ENCODE measurements around the gene TIMELESS. TPM values are rescaled to one million over a fixed set of nuclear protein-coding genes. Genes with fewer than 3 reads are reported as not detected.
"Not testable (repeated sequence)": the region's sequence is repeated elsewhere in the genome, so short reads cannot be mapped to it uniquely, and the experiment has no call there.

TIMELESS gene, protein sequence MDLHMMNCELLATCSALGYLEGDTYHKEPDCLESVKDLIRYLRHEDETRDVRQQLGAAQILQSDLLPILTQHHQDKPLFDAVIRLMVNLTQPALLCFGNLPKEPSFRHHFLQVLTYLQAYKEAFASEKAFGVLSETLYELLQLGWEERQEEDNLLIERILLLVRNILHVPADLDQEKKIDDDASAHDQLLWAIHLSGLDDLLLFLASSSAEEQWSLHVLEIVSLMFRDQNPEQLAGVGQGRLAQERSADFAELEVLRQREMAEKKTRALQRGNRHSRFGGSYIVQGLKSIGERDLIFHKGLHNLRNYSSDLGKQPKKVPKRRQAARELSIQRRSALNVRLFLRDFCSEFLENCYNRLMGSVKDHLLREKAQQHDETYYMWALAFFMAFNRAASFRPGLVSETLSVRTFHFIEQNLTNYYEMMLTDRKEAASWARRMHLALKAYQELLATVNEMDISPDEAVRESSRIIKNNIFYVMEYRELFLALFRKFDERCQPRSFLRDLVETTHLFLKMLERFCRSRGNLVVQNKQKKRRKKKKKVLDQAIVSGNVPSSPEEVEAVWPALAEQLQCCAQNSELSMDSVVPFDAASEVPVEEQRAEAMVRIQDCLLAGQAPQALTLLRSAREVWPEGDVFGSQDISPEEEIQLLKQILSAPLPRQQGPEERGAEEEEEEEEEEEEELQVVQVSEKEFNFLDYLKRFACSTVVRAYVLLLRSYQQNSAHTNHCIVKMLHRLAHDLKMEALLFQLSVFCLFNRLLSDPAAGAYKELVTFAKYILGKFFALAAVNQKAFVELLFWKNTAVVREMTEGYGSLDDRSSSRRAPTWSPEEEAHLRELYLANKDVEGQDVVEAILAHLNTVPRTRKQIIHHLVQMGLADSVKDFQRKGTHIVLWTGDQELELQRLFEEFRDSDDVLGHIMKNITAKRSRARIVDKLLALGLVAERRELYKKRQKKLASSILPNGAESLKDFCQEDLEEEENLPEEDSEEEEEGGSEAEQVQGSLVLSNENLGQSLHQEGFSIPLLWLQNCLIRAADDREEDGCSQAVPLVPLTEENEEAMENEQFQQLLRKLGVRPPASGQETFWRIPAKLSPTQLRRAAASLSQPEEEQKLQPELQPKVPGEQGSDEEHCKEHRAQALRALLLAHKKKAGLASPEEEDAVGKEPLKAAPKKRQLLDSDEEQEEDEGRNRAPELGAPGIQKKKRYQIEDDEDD
- total RNA-seq (2014; rRNA removed; shearing (Covaris generic)): 33.3 and 37.4 TPM in 2 replicates

DNA sequence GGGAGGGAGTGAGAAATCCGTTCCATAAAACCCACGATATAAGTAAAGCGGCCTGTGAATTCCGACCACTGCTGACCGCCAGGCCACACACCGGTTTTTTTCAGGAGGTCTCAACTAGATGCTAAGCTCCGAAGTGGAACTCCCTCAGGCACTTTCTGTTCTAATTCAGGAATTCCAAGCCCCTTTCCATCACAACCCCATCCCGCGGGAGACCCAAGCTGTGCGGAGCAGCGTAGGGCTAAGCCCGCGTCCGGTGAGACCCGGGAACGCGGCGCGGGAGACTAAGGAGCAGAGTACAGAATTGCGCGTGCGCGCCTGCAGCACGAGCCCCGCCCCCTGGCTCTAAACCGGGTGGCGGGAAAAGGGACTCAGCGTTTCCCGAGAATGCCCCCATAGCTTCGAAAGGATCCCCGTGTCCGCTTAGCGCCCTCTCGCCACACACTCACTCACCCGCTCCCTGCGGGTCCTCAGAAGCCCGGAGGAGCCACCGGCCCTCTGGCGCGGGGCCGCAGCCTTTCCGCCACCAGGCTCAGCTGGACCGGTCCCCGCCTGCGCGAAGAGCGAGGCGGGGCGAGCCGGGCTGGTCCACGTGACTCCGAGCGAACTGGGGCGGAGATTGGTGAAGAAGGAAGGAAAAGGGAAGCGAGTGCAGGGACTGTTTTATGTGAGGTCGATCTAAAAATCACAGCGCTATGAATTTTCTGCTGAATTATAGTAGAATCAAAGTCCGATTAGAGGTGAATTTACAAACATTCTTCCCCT lies at the start of gene TIMELESS:
TSS of gene TIMELESS (minus strand) at position 567 of the 762 bp plus-strand sequence. CDS start 15,256 bp downstream, outside the sequence.
- DNase-seq (ENCODE audit: low spot score): peak; percentile 92
- in situ Hi-C loops (cut with HindIII; ENCODE audit: low sequenced_read_pairs): no loop called here

DNA sequence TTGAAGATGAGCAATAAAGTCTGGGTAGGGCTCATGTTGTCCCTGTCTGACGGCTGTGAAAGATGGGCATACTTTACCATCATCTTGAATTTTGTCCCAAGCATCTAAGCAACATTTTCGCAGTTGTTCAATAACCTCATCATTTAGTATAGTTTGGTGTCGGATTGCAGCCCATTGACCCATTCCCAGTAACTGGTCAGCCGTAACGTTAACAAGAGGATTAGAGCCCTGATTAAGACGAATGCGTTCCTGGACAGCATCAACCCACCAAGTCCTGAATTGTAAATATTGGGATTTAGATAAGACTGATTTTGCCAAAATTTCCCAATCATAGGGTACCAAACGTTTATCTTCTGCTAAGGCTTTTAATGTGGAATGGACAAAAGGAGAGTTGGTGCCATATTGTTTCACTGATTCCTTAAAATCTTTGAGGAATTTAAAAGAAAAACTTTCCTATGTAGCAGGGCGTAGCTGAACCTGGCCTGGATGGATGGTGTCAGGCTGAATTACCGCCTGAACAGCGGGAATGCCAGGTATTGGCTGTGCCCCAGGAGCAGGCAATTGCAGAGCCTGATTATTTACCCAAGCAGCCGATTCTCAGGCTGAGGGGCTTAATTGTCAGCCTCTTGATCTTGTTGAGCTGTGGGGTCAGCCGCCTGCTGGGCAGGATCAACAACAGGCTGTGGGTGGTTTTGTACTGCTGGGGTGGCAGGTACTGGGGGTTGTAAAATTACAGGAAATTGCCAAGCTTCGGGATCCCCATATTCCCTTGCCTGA lies 49.1 kb upstream of the TIMELESS start:
- DNase-seq (ENCODE audit: low spot score); in situ Hi-C loops (cut with HindIII; ENCODE audit: low sequenced_read_pairs): not testable (repeated sequence)

DNA sequence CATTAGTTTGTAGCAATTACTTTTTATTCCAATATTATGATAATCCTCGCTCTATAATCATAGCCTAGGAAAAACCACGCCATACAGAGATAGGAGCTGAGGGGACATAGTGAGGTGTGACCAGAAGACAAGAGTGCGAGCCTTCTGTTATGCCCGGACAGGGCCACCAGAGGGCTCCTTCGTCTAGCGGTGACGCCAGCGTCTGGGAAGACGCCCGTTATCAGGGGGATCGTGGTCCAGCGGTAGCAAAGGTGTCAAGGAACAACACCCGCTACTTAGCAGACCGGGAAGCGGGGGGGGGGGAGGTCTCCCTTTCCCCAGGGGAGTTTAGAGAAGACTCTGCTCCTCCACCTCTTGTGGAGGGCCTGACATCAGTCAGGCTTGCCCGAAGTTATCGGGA lies 47.5 kb upstream of the TIMELESS start:
- in situ Hi-C loops (cut with HindIII; ENCODE audit: low sequenced_read_pairs): not testable (repeated sequence)
- peak; percentile 76 for DNase-seq (ENCODE audit: low spot score)

DNA sequence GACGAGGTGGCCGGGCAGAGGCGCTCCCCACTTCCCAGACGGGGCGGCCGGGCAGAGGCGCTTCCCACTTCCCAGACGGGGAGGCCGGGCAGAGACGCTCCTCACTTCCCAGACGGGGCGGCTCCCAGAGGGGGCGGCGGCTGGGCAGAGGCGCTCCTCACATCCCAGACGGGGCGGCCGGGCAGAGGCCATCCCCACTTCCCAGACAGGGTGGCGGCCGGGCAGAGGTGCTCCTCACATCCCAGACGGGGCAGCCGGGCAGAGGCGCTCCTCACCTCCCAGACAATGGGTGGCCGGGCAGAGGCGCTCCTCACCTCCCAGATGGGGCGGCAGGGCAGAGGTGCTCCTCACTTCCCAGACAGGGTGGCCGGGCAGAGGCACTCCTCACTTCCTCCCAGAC lies 45.3 kb upstream of the TIMELESS start:
- in situ Hi-C loops (cut with HindIII; ENCODE audit: low sequenced_read_pairs); DNase-seq (ENCODE audit: low spot score): not testable (repeated sequence)

DNA sequence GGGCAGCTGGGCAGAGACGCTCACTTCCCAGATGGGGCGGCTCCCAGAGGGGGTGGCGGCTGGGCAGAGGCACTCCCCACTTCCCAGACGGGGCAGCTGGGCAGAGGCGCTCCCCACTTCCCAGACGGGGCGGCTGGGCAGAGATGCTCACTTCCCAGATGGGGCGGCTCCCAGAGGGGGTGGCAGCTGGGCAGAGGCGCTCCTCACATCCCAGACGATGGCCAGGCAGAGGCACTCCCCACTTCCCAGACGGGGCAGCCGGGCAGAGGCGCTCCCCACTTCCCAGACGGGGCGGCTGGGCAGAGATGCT lies 44.8 kb upstream of the TIMELESS start:
- DNase-seq (ENCODE audit: low spot score); in situ Hi-C loops (cut with HindIII; ENCODE audit: low sequenced_read_pairs): not testable (repeated sequence)

DNA sequence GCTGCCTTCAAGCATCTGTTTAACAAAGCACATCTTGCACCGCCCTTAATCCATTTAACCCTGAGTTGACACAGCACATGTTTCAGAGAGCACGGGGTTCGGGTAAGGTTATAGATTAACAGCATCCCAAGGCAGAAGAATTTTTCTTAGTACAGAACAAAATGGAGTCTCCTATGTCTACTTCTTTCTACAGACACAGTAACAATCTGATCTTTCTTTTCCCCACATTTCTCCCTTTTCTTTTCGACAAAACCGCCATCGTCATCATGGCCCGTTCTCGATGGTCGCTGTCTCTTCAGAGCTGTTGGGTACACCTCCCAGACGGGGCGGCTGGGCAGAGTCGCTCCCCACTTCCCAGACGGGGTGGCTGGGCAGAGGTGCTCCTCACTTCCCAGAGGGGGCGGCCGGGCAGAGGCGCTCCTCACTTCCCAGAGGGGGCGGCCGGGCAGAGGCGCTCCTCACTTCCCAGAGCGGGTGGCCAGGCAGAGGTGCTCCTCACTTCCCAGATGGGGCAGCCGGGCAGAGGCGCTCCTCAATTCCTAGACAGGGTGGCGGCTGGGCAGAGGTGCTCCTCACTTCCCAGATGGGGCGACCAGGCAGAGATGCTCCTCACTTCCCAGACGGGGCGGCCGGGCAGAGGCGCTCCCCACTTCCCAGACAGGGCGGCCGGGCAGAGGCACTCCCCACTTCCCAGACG lies 44.3 kb upstream of the TIMELESS start:
- DNase-seq (ENCODE audit: low spot score); in situ Hi-C loops (cut with HindIII; ENCODE audit: low sequenced_read_pairs): not testable (repeated sequence)

DNA sequence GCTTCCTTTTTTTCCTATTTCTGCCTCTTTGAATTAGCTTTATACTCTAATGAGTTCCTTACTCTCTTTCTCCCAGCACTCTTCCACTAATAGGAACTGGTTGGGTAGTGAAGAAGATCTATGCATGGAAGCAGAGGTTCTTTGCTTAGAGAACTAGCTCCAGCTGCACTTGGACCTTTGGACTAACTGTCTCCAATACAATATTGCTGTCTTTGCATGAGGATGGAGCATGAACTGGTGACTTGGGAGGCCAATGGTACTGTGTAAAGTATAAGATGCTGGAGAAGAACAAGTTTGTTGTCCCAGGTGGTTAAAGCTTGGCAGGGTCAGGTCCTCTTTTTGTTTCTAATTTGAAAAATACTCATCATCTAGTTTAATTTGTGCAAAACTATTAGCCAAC lies 41.1 kb upstream of the TIMELESS start:
- no peak for DNase-seq (ENCODE audit: low spot score)

DNA sequence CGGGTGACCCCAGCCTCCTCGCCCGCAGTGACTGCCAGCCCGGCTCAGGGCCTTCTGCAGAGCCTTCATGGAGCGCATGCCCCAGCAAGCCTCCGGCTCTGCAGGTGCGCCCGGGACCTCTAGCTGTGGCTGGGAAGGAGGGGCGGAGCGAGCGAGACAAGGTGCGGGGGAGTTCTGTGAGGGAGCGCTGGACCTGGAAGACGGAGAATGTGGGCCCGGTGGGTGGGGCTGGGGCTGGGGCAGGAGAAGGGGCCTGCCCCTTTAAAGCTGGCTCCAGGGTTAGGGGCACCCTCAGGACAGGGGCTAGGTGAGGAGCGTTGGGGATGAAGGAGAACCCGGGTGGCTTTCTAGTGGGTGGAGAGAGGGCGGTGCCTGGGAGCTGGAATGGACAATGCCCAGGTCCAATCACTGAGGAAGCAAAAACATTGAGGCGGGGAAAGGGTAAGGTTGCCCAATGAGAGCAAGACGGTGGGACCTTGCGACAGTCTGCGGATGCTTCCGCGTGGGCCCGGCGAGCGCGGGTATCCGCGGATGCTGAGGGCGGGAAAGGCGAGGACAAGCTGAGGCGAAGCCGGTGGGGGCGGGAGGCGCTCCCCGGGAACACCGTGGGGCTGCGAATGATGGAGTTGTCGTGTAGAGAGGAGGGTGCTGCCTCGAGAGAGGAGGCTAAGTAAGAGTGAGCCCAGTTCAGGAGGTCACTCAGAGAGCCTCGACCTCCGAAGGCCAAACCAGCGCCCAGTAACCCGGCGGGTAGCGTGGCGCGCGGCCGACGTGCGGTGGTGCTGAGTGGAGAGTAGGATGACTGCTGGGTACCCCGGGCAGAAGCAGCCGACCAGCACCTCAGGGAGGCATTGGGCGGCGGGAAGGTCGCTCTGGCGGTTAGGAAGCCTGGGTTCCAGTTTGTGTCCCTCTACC lies 39.1 kb upstream of the TIMELESS start, which contains the start of gene GLS2:
TSS of gene GLS2 (minus strand) at position 121 of the 915 bp plus-strand sequence. CDS start at position 78, 43 bp downstream.
- in situ Hi-C loops (cut with HindIII; ENCODE audit: low sequenced_read_pairs): no loop called here
- peak; percentile 96 for DNase-seq (ENCODE audit: low spot score)

More for the DNA sequence above, 41.1 kb upstream of the TIMELESS start:
- in situ Hi-C loops (cut with HindIII; ENCODE audit: low sequenced_read_pairs): no loop called here

DNA sequence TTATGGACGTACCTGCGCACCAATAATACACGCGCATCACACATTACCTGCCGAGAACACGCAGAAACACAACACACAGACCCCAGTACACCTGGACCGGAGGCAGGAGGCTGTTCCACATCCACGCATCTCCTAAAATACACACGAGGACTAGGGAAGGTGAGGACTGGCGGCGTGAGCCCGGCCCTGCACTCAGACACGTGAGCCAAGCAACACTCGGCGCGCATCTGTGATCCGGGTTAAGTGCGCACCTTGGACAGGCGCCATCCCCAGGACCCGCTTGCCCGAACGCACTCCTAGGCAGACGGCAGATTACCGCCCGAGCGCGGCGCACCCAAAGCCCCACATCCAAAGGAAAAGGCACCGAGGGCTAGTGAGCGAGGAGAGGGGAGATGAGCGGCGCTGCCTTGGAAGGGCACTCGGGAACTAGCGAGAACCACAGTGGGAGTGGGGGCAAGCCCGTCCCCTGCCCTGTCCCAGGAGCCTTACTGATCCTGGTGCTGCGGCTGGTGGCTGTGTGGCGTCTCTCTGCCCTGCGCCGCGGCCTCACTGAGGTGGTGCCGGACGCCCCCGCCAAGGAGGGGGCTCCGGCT lies 38.3 kb upstream of the TIMELESS start:
- in situ Hi-C loops (cut with HindIII; ENCODE audit: low sequenced_read_pairs): no loop called here
- DNase-seq (ENCODE audit: low spot score): peak; percentile 71

DNA sequence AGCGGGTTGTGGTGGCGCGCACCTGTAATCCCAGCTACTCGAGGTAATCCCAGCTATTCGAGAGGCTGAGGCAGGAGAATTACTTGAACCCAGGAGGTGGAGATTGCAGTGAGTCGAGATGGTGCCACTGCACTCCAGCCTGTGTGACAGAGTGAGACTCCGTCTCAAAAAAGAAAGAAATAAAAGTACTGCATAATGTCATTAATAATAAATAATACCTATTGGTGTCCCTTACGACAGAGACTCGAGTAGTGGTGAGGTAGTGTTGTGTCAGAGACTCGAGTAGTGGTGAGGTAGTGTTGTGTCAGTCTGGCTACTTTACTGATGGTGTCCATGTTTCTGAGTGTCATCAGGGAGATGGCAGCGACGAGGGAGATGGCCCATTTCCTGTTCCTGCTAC lies 37.5 kb upstream of the TIMELESS start:
- in situ Hi-C loops (cut with HindIII; ENCODE audit: low sequenced_read_pairs): no loop called here
- no peak for DNase-seq (ENCODE audit: low spot score)

DNA sequence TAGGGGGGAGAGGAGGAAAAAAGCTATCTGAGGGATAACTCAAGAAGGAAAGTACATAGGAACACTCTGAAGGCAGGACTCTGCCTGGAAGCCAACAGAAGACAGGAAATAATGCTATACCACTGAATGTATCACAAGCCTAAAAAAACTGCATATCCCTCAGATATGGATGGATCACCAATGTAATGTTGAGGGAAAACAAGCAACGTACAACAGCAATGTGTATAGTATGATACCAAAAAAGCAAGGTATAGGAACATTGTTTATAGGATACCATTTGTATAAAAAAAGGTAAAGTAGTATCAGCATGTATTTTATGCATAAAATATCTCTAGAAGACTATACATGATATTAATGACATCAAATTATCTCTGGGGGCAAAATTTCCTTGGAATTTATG lies 35.3 kb upstream of the TIMELESS start:
- no peak for DNase-seq (ENCODE audit: low spot score)
- in situ Hi-C loops (cut with HindIII; ENCODE audit: low sequenced_read_pairs): no loop called here

DNA sequence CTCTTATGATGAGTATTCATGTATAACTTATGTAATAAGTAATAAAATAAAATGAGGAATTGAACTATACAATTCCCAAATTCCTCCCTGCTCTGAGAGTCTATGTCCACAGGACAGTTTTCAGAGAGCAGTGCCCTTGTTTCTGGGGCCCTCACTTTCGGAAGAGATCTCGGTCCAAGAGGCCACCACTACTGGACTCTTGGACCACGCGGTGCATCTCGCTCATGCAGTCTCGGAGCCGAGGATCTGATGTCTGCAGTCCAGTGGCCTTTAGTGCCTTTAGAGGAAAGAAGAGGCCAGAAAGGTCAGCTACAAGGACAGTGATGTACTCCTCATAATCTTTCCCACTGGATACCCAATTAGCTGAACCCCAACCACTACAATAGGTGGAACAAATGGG lies 30.4 kb upstream of the TIMELESS start:
- in situ Hi-C loops (cut with HindIII; ENCODE audit: low sequenced_read_pairs): no loop called here
- no peak for DNase-seq (ENCODE audit: low spot score)

DNA sequence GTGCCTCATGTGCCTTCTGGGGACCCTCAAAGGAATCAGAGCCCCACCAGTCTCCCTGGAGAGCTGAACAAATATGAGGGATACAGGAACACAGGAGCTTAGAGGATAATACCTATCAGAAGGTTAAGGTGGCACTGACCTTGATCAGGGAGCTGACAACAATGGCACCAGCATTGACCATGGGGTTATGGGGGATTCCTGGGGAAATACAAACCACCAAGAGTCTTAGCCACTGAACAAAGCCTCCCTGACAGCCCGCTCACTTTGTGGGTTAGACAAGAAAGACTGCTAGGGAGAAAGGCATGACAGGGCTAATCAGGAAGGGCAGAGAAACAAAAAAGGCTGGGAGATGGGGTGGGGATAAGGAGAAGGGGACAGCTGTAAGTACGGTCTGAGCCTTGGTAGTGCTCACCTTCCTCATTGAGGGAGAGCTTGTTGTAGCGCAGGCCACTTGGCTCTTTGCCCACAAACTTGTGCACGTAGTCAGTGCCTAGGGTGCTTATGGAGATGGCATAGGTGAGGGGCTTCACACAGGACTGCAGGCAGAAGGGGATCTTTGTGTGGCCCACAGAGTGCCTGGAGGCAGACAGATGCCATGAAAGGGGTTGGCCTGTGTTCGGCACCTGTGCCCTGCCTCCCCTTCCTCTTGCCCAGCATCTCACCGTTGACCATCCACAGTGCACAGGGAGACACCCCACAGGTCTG lies 28.4 kb upstream of the TIMELESS start:
- in situ Hi-C loops (cut with HindIII; ENCODE audit: low sequenced_read_pairs): no loop called here
- no peak for DNase-seq (ENCODE audit: low spot score)

DNA sequence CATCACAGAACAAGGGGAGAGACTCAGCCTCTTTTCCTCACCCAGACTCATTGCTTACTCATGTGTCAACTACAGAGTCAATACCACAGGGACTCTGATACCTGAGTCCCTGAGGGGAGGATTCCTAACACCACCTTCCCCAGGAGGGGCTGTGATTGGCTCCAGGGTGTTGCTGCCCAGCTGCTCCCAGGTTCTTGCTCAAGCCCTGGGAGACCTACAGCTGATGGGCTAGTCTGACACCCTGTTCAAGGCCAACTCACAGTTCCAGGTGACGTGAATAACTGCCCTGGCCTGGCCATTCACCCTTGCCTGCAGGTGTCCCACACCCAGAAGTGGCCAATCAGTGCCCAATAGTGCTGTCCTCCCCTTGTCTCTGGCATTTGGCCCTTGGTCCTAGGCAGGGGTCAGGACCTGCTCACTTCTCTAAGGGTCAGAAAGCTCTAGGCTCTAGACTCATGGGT lies 27.8 kb upstream of the TIMELESS start:
- in situ Hi-C loops (cut with HindIII; ENCODE audit: low sequenced_read_pairs): no loop called here

DNA sequence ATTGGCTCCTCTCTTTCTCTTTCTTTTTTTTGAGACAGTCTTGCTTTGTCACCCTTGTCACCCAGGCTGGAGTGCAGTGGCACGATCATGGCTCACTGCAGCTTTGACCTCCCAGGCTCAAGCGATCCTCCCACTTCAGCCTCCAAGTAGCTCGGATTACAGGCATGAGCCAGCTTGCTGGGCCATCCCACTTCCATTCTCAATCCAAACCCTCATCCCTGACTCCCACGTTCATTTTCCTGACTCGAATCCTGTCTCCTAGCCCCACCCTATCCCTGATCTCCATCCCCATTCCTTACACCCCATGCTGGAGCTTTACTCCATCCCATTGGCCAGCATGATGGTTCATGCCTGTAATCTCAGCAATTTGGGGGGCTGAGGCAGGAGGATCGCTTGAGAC lies 26.9 kb upstream of the TIMELESS start:
- DNase-seq (ENCODE audit: low spot score): no peak
- in situ Hi-C loops (cut with HindIII; ENCODE audit: low sequenced_read_pairs): no loop called here

More for the DNA sequence above, 27.8 kb upstream of the TIMELESS start:
- DNase-seq (ENCODE audit: low spot score): no peak

Measured in G401 (cell line).